ENCODE measurements around the gene TNFRSF4. TPM values are rescaled to one million over a fixed set of nuclear protein-coding genes. Genes with fewer than 3 reads are reported as not detected.

Gene TNFRSF4
- total RNA-seq, 1 experiment from 2014 or later = 0.62 TPM

- Histone ChIP-seq H3K27me3 (ENCODE audit: control insufficient read depth, insufficient read depth, low read length) (no peaks in the 10 kb centered on the region), H3K27ac (ENCODE audit: low read length) (no peak overlapping the region), H3K9me3 (ENCODE audit: control insufficient read depth, insufficient read depth, low read depth, low read length) (no peaks in the 10 kb centered on the region), H3K4me3 (ENCODE audit: low read depth in 2 of 2, low read length in 2 of 2) (peak overlapping the region in 1 of 2 experiments; percentile 38; a peak in 2 of 4 replicates), H3K4me1 (ENCODE audit: control insufficient read depth, insufficient read depth, low read length) (peaks cover 11% of the 10 kb centered on the region), H3K36me3 (ENCODE audit: control insufficient read depth, insufficient read depth, low read length) (no peaks in the 10 kb centered on the region)
- DNase-seq (ENCODE audit: low read depth, low spot score) (no peak), ATAC-seq (no peak)
- ChIA-PET CTCF (no interaction called here), POLR2A (no interaction called here)
- no peak for TF ChIP-seq CTCF (IDR thresholded peaks at IDR 0.05)
- no peak for TF ChIP-seq REST (IDR thresholded peaks at IDR 0.05; ENCODE audit: insufficient read depth in 1 of 2, low read depth in 2 of 2, low read length in 1 of 2)
- no peak for TF ChIP-seq POLR2AphosphoS5 (IDR thresholded peaks at IDR 0.05; ENCODE audit: low read depth, low read length)
- TF ChIP-seq SIN3A (IDR thresholded peaks at IDR 0.05; ENCODE audit: borderline replicate concordance, insufficient read depth, low read depth, low read length) = no peak
- no peak for TF ChIP-seq TCF7L2 (IDR thresholded peaks at IDR 0.05; ENCODE audit: low read depth, low read length)
- in situ Hi-C loops (cut with HindIII; ENCODE audit: low pct_unique_long_range_greater_than_20kb, low sequenced_read_pairs) (no loop called here), intact Hi-C loops (cut with micrococcal nuclease; ENCODE audit: unreplicated experiment) (no loop called here)
- no TSS peak for BruUV-seq (replicated peaks)
These were observed 6.9 kb downstream of the TNFRSF4 start for GRCh38 chr1:1206966-1207531.

GRCh38 chr1:1206376-1206965 lies 7.5 kb downstream of the TNFRSF4 start, which contains the start of gene TNFRSF18:
Gene TNFRSF18, minus strand, starts transcription at chr1:1206592. Its CDS starts 21 bp downstream, at chr1:1206571.
- H3K27me3 ChIP-seq (ENCODE audit: control insufficient read depth, insufficient read depth, low read length) = no peaks in the 10 kb centered on the region
- no peak for DNase-seq (ENCODE audit: low read depth, low spot score)
- no peaks in the 10 kb centered on the region for H3K36me3 ChIP-seq (ENCODE audit: control insufficient read depth, insufficient read depth, low read length)
- ATAC-seq = peak; percentile 49
- H3K4me3 ChIP-seq (ENCODE audit: low read depth in 2 of 2, low read length in 2 of 2) = peak within 1 kb of the TSS; percentile 25 to 38
- TF ChIP-seq REST (IDR thresholded peaks at IDR 0.05; ENCODE audit: insufficient read depth in 1 of 2, low read depth in 2 of 2, low read length in 1 of 2) (no peak), POLR2AphosphoS5 (IDR thresholded peaks at IDR 0.05; ENCODE audit: low read depth, low read length) (no peak), CTCF (IDR thresholded peaks at IDR 0.05) (no peak), TCF7L2 (IDR thresholded peaks at IDR 0.05; ENCODE audit: low read depth, low read length) (no peak), SIN3A (IDR thresholded peaks at IDR 0.05; ENCODE audit: borderline replicate concordance, insufficient read depth, low read depth, low read length) (no peak)
- BruUV-seq (replicated peaks) = no TSS peak
- ChIA-PET CTCF (no interaction called here), POLR2A (no interaction called here)
- H3K27ac ChIP-seq (ENCODE audit: low read length) = no peak within 1 kb of the TSS
- peaks cover 11% of the 10 kb centered on the region for H3K4me1 ChIP-seq (ENCODE audit: control insufficient read depth, insufficient read depth, low read length)
- in situ Hi-C loops (cut with HindIII; ENCODE audit: low pct_unique_long_range_greater_than_20kb, low sequenced_read_pairs) (no loop called here), intact Hi-C loops (cut with micrococcal nuclease; ENCODE audit: unreplicated experiment) (no loop called here)
- H3K9me3 ChIP-seq (ENCODE audit: control insufficient read depth, insufficient read depth, low read depth, low read length) = no peaks in the 10 kb centered on the region

Measured in Panc1 (cell line).